ENCODE results near the gene NSF.
"Not testable (repeated sequence)": the region's sequence is repeated elsewhere in the genome, so short reads cannot be mapped to it uniquely, and the experiment has no call there.

The NSF gene

DNA sequence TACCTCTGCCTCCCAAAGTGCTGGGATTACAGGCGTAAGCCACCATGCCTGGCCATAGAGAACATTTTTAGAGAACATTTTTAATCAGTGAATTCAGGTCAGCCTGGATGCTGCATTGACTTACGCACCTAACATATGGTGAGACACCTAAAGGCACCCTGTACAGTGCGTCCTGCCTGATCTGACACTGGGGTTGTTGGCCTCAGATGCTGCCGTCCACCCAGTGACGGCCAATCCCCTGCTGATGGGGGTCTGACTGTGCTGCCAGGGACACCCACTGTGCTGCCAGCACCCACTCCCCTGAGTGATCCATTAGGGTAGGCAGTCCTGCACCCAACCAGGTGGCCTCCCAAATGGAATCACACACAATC lies 189.5 kb downstream of the NSF start:
- DNase-seq: no peak

DNA sequence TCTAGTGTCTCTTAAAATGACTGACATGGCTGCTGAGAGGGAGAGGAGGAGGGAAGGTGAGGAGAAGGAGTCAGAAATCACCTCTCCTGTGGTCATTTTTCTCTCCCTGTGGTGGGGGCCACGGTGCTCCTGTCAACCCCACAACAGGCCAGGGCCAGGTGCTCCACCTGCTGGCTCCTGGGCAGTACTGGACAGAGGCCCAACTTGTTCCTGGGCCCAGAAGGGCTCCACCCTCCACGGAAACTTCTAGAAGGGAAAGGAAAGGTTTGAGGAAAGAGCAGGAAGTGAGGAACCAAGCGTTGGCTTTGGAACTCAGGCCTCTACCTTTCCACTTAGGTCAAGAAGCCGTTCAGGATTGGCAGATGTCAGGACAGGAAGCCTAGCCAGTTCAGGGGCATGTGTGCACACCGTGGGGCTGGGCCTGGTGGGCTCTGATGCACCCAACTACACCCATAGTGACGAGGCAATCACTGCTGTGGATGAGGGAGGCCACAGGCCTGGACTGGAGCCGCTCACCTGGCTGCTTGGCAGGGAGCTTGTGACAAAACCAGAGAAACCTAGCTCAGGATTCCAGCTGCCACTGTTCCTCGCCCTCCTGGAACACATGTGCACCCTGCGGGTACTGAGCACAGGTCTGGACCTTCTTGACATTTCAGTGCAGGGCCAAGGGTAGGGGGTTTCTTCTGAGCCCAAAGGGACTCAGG lies 191.9 kb downstream of the NSF start:
- no peak for DNase-seq

GRCh38 chr17:46783031-46783593 lies 192.6 kb downstream of the NSF start:
- no peak for DNase-seq

DNA sequence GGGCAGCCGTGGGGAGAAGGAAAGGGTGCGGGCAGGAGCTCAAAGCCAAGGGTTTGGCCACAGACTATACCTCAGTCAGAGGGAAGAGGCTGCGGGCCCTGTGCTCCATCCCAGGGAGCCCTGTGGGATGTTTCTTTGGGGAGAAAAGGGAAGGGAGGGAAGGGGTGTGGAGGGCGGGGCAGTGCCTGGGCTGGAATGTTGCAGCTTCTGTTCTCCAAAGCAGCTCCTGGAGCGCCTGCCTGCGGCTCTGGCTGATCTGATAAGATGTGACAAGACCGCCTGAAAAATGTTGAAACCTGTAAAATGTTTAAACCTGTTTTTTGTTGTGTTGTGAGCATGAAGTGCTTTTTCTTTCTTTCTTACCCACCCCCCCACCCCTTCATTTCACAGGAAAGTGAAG lies 195.2 kb downstream of the NSF start:
- DNase-seq: no peak

GRCh38 chr17:46787478-46787877 lies 197.0 kb downstream of the NSF start:
- DNase-seq: no peak

- no peak for DNase-seq
These were observed 197.8 kb downstream of the NSF start for GRCh38 chr17:46788300-46788699.

DNA sequence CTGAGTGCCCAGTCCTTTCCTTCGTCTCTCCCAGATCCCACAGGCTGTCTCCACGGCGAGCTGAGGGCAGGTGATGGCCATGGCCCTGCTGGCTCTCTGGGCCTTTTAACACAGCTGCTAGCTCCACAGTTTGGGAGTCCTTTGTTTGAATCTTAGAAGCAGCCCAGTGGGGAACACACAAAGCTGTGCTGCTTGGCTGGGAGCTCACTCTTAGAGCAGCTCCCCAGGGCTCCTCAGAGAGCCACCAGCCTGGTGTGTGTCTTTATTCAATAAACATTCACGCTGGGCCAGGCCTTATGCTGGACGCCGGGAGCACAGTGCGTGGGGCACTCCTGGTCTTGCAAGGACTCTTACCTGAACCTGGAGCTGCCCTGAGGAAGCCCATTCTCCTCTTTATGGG lies 198.3 kb downstream of the NSF start:
- DNase-seq: no peak

- DNase-seq: no peak
These were observed 199.1 kb downstream of the NSF start for GRCh38 chr17:46789610-46790009.

DNA sequence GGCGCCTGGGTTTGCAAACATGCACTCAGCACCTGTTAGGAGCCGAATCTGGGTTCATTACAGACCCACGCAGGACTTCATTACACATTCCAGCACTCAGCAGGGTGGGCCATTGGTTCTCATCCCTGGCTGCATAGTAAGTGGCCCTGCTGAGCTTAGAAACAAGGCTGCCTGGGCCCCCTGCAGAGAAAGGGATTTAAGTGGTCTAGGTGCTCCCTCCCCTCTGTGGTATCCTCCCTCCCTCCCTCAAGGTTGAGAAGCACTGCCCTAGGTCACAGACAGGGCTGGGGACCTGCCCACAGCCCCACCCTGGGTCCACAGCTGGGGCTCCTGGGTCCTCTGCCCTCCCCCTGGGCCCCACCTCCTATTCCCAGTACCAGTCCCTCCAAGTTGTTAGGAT lies 199.7 kb downstream of the NSF start:
- DNase-seq: no peak

DNA sequence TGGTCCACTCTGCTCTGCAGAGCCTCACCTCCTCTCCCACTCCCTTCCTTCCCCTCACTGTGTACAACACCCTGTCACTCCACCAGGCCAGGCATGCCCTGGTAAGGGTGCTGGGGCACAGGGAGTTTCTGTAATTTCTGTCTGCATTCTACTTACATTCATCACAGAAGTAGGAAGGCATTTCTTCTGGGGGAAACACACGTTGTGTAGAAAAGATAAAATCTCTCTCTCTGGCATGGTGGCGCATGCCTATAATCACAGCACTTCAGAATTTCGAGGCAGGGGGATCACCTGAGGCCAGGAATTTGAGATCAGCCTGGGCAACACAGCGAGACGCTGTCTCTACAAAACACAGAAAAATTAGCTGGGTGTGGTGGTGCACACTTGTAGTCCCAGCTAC lies 201.1 kb downstream of the NSF start:
- DNase-seq: no peak

DNA sequence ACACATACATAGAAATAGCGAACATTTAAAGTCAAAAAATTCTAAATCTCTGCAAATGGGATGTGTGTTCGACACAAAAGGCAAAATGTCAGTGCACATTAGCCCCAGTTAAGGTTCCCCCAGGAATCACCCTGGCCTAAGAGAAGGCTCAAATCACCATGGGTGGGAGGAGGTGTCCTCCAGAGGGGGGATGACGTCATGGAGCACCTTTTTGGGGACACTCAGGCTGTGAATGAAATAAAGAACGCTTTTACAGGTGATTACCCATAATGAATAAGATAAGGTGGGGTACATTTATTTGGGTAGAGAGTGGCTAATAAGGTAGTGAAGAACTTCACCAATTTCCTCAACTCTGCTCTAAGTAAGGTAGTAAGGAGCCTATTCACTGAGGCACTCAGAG lies 201.6 kb downstream of the NSF start:
- DNase-seq: no peak

GRCh38 chr17:46793023-46793422 lies 202.6 kb downstream of the NSF start:
- not testable (repeated sequence) for DNase-seq

DNA sequence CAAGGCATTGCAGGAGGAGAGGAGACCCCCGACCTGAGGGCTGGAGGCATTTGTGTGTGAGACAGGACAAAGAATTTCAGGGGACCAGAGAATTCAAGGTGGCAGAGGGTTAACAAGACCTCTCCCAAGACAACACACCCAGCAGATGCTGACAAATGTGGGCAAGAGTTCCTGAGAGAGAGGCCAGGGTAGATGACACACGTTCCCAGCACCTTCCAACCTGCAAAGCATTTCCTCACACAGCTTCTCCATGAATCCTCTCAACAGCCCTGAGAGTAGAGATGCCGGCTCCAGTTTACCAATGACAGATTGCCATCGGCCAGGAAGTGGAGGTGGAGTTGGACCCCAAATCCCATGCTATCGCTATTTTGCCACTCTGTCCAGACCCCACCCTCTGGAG lies 203.1 kb downstream of the NSF start:
- no peak for DNase-seq

DNA sequence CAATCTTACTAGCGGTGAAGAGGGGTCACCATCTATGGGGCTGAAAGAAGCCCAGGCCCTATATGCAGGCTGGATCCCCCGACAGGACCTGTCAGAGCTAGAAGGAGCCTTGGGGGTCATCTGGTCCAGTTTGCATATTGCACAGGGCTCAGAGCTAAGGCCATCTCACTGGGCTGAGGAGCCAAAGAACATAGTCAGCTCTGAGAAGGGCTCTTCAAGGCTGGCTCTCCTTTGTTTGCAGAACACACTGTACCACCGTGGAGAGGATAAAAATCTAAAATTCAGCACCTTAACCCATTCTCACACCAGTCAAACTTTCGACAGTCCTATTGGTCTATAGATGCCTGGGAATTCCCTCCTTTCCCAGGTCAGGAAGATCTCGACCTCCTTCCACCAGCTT lies 203.8 kb downstream of the NSF start:
- no peak for DNase-seq

DNA sequence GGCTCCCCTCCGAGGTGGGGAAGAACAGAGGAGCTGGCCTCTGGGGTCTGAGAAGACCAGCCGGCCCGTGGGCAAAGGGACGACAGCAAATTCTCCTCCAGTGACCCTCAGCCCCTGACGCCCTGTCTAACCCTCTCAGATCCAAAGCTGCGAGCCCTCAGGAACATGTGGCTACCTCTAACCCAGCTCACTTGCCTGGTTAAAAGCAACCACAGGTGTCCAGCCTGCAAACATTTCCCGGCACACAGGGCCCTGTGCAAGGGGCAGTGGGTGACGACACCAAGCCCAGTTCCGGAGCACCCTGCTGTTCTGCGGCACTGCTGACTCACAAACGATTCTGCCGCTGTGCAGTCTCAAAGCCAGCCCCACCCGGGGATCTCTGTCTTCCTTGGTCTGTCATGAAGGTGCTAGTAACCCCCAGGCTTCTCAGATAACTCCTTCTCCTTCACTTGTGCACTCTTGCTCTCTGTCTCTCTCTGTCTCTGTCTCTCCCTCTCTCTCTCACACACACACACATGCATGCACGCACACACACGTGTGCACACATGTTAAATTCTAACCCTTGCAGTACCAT lies 205.0 kb downstream of the NSF start:
- no peak for DNase-seq

DNA sequence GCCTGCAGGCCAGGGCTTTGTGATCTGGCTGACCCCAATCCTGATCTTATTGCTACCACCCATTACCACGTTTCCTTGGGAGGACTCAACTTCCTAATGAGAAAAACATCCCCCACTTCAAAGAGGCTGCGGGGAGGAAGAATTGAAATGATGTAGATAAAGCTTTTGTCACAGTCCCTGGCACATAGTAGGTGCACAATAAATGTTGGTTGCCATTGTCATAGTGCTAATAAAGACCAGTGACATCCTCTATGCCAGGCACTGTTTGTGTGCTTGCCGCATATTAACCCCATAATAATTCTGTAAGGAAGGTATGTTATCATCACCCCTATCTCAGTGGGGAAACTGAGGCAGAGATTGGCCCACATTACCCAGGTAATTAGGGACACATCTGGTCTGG lies 205.6 kb downstream of the NSF start:
- no peak for DNase-seq

DNA sequence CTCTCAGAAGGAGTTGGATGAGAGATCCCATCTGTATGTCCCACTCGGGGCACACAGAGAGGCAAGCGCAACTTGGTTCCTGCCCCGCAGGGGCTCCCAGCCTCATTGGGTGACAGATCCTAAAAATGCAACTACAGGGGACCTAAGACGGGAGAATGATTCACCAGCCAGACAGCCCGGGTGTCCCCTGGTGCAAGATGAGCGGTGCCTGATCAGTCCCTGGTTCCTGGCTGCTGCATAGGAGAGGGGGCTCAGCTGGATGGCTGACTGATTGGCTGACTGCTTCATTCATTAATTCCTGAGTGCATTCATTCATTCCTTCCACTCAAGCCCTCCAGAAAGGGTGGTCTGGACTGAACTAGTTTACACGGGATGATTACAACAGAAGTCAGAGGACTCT lies 206.1 kb downstream of the NSF start:
- no peak for DNase-seq

DNA sequence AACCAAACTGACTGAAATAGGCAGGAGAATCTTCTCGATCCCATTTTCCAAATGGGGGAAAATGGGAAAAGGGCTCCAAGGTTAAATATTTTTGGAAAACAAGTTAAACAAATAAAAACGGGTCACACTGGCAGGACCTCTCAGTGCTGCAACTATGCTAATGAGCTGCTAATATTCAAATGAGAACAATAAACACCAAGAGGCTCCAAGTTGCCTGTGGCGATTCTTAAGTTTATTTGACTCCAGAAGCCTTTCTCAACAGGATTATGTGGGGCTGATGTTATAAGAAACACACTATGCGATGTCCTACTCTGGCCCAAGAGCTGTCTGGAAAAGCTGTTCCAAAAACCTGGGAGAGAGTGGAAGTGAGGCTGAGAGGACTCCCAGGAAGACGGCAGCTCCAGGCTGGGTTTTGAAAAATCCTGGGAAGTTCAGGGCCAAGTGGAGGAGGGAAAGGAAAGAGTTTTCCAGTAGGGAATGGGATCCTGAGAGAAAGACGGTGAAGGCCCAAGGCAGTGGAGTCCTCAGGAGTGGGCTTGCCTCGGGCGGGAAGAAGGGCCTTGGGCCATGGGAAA lies 206.6 kb downstream of the NSF start:
- DNase-seq: no peak

DNA sequence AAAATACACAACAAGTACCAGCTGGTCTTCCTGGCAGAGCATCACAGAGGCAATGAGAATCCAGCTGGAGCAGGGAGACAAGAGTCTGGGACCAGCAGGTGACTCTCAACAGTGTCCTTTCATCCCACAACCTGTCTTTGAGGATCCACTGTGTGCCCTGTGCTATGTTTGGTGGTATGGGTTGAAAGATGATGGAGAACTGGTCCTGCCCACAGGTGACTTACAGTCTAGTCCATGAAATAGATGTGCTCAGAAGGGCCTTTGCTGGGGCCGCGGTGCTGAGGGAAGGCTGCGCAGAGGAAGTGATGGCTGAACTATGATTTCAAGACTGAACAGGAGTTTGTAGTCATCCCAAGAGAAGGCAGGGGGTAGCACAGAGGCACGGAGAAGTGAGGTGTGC lies 210.1 kb downstream of the NSF start:
- no peak for DNase-seq

DNA sequence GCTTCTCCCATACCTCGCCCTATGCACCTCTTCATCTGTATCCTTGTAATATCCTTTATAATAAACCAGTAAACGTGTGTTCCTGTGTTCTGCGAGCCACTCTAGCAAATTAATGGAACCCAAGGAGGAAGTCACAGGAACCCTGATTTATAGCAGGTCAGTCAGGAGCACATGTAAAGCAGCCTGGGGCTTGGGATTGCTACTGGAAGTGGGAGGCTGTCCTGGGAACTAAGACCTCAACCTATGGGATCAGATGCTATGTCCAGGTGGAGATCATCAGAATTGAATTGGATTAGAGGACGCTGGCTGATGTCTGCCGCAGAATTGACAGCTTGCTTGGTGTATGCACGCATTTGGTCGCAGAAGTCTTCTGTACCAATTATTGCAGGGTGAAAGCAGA lies 212.3 kb downstream of the NSF start:
- DNase-seq: no peak

DNA sequence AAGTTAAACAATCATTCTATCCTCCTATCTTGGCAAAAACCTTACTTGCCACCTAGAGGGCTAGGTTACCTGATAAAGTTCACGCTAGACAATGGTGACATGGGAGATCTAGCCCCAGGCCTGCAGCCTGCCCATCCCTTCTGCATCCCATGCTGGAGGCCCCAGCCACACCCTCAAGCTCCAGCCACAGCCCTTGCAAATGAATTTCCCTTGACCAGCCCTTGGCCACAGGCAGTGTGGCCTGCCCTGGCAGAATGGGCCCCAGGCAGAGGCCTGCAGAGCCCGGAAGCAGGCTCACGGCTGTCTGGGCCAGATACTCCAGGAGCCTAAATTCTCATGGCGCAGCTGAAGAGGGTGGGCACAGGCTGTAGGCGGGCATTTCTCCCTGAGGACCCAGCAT lies 213.1 kb downstream of the NSF start:
- no peak for DNase-seq

- no peak for DNase-seq
These were observed 215.3 kb downstream of the NSF start for GRCh38 chr17:46805771-46806170.
